NK-92 treated with Interleukin-12 subunit alpha and Interleukin-12 subunit beta, amount 100 ng/mL, for 24 hours (cell line): ENCODE results near the gene IL9.

ENCODE experiments used
- DNase-seq: peaks from one replicate; lab custom pipeline; 2025; lab: John Stamatoyannopoulos, UW

The IL9 gene

DNA sequence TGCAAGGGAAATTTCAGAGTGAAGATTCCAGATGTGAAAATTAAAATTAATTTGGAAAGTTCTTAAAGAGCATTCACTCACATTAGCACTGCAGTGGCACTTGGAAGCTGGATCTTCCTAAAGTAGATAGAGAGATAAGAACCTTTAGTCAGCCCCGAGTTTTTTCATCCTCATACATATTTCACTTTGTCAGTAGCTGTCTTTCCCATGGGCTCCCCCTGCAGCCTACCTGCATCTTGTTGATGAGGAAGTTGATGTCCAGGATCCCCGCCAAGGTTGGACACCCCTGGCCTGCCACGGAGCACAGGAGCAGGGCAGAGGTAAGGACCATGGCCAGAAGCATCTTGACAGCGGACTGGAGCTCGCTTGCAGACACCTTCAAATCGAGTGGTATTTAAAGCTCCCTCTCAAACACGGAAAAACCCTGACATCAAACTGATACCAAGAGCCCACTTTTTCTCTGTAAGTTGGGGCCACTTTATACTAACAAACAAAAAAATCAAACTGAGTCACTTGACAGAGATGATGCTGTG is at the start of gene IL9:
IL9 (minus strand) TSS at position 368 of the 533 bp plus-strand sequence; CDS start at position 343, 25 bp downstream.
- no peak for DNase-seq

DNA sequence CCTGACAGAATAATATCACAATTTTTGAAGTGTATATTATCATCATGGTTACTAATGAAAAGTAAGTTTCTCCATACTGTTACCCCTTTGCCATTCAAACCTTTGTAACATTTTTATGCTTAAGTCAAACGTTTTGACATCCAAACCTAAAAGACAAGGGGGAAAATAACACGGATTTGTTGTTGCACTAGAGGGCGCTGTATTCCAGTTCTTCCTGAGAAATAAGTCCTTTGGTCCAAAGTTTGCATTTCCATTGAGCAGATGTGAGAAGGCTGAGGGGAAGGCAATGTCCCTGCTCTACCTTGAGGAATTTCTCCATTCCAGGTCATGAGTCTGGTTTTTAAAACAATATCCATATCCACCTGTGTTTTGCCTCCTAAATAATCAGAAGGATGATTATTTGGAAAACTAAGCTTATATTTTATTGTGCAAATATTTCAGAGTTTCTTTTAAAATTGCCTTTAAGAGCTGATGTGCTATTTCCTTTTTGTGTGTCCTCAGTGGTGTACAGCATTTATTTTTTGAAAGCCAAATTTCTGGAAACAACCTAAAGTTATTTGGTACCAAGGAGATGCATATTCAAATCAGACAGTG is 49.4 kb upstream of the IL9 start:
- peak; percentile 1 for DNase-seq

DNA sequence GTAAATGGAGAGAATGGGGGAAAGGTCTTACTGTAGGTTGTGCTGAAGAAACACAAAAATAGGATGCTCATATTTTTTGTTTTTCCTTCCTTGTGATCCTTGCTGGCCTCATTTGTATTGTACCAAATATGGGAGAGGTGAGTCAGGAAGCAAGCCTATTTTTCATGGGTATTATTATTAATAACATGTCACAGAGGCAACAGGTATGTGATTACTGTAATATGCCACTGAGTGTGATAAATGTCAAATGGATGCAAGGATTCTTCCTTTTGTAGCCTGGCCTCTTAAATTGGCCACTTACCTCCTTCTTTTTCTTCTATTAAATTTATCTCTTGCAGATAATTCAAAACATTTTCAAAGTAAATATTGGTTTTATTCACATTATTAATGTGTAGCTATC is 48.9 kb upstream of the IL9 start:
- DNase-seq: no peak

DNA sequence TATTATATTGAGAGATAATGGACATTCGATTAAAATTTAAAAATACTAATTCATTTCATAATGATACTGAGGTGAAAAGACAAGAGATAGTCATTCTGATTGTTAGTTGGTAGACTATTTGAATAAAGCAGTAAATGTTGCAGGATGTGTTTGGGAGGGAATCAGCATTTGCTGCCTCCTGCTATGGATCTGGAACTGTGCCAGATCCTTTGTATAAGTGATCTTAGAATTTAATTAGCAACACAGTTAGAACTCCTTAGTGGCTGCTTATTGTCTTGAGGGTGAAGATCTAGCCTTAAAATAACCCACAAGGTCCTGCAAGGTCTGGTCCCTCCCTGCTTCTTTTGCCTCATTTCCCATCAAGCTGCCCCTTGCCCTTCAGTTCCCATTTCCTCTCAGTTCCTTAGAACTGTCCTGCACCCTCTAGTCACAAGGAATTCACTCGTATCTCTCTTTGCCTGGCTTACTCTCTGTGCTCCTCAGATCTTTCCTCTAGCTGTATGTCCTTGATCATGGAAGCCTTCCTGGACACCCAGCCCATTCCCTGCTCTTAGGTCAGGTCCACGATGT is 46.6 kb upstream of the IL9 start:
- no peak for DNase-seq

DNA sequence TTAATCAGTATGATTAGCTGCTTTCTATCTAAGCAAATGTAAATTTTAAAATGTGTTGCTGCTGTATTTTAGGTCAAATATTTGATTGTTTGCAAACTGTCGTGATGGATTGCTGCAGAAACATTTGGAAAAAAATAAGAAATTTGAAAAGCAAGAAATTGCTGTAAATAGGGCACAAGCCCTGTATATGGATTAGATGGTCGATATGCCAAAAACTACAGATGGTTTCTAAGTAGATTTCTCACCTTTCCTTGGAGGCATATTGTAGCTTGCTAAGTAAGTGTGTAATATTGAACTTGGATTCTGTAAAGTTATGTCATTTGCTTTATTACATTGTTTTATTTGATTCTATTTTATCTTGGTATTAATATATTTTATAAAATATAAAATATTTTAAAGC is 46.1 kb upstream of the IL9 start:
- no peak for DNase-seq

DNA sequence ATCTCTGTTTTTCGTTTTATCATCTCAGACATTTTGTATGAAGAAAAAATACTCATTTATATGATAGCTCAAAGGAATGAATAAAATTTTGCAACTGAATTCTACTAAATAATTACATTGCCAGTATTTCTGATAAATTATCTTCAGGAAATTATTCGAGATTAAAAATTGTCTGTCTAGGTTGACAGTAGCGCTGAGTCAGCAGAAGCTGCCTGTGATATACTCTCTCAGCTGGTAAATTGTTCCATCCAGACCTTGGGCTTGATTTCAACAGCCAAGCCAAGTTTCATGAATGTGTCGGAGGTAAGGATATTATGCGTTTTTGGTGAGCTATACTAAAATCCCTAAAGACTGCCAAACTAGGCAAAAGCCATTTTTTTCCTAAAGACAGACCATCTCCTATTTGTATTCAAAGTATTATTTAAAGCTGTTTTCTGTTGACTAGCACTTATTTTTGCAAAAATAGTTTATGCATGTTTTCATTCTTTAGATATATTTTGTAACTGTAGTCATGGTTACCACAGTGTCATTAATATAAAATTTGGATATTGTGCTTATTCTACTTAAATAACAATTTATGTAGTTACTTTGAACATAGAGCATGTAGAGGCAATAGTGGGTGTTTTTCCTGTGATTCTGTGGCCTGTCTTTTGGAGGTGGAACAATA is 41.7 kb upstream of the IL9 start:
- DNase-seq: no peak

DNA sequence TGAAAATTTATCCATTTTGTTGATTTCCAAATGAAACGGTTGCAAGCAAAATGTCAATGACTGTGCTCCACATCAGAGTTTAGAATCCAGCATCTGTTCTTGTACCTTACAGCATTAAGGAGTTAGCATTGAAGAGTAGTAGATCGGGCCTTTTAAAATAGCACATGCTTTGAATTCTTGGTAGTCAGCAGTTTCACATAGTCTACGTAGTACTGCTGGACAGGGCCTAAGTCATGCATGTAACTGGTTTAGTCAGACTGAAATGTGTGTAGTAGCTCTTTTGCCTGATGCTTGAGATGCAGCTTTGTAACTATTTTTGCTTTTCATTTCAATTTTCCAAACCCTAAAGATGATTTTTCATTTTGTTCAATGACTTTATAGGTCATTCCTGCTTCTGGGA is 39.3 kb upstream of the IL9 start:
- no peak for DNase-seq

DNA sequence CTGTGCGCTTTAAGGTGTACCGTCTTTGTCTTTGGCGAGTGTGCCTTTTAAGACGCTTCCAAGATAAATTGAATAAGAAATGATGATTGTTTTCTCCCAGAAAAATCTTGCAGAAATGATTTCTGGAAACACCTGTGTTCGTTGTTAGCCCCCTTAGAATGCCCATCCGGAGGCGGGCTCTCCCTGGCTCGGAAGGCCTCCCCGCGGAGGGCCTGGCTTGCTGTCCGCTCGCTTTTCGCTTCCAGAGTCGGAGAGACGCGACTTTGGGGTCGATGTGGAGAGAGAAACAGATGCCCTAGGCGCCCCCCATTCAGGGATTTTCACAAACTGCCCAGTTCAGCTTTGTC is 35.3 kb upstream of the IL9 start:
- no peak for DNase-seq

DNA sequence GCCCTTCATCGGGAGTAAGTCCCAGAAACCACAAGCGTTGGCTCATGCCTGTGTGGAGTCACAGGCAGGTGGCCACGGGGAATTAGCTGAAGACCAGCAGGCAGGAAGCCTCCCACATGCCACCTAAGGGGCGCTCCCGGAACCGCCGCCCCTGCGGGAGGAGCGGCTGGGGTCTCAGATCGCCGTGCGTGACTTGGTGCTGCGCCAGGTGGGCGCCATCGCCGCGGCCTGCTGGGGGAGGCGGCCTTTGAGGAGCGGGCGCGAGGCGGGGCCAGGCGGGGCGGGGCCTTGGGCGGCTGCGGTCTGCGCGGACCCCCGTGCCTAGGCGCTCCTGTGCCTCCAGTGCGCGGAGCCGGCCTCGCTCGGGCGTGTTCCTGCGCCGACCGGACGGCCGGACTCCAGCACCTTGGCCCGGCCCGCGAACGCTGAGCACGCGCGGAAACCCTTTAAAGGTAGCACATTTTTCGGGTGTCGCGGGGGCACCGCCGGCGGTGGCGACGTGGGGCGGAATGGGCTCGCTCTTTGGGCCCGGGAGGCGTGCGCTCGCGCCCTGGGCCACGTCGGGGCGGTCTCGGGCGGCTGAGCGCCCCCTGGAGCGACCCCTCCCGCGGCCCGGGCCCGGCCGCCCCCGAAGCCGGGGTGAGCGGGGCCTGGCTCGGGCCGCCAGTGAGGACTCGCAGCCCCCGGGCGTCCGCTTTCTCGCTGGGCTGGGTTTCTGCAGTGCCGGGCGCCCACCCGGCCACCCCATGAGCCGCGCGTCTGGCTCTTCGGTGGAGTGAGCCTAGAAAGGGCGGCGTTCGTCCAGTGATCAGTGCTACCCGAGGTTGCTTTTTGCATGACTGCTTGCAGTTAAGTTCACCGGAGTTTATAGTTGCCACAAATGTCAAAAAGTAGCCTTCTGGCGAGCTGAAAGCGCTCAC is 34.6 kb upstream of the IL9 start:
- no peak for DNase-seq

DNA sequence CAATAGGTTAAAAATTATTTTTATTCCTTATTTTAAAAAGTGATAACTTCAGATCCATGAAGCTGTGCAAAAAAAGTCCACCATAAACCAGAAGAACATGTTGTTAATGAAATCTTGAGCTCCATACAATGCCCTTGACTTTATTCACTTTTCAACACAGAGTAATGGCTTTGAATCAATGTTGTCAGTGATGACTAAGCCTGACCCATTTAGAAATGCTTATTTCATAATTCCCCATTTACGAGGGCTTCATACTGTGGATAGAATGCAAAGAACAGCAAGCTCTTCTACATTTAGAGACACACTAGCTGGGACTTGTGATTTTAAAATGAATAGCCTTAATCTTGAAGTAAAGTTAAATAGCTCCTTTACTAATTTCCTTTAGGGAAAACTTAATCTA is 25.7 kb upstream of the IL9 start:
- no peak for DNase-seq

DNA sequence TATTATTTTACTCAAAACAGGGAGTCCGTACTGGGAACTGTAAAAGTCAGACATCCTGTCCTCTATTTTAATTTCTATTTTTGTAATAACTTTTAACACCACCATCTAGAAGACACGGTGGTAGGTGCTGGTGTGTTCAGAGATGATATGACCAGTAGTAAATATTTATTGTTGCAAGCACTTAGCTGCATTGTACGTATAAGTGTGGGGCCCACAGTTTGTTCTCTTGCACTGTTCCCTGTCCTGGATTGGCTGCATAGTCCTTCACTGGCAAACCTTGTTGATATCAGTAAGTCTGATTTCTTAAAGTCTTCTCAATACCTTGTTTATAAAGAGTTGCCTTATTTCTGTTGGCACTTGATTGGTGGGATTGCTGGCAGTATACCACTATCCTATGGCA is 24.6 kb upstream of the IL9 start:
- no peak for DNase-seq

DNA sequence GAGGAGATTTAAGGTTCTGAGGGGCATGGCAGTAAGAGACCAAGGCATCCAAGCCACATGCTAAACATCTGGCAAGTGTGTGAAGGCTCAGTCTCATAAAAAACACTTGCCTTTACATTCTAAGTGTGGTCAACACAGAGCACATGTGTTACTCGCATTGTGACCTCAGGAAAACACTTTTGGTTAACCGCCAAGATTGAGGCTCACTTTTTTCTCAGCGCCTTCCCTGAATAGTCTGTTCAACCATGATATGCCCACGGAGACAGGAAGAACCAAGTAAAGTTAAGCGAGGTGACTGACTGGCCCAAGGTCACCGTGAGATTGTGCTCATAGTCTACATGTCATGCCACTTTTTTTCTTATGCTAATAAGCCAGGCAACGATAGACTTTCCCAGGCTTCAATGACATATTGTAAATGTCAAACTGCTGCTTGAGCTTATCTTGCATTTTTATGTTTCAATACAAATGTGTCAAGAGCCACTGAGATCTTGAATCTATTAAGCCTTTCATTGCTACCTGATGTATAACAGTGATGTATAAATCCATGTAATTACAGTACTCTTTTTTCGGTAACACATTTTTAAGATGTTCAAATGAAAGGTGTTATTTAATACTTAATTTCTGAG is 21.1 kb upstream of the IL9 start:
- peak; percentile 32 for DNase-seq

DNA sequence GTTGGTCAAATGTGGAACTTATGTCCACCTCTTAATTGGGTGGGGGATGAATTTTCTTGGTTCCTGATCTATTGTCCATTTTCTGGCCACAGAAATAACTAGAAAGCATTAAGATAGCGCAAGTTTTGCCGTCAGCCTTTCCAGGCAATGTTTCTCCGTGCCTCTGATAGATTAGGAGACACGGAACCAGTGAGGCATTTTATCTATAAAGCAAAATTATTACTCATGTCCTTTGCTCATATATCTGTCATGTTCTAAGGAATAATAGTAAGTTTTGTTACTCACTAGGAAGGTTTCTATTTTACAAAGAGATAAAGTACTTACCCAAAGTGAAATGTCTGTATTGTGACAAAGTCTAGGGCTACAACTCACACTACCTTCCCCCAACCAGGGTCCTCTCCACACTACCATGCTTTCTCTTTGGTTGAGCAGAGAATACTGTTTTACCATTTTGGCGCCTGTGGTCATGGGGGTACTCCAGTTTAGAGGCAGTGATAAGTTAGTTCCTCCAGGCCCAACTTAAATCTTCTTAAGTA is 19.9 kb upstream of the IL9 start:
- DNase-seq: no peak

DNA sequence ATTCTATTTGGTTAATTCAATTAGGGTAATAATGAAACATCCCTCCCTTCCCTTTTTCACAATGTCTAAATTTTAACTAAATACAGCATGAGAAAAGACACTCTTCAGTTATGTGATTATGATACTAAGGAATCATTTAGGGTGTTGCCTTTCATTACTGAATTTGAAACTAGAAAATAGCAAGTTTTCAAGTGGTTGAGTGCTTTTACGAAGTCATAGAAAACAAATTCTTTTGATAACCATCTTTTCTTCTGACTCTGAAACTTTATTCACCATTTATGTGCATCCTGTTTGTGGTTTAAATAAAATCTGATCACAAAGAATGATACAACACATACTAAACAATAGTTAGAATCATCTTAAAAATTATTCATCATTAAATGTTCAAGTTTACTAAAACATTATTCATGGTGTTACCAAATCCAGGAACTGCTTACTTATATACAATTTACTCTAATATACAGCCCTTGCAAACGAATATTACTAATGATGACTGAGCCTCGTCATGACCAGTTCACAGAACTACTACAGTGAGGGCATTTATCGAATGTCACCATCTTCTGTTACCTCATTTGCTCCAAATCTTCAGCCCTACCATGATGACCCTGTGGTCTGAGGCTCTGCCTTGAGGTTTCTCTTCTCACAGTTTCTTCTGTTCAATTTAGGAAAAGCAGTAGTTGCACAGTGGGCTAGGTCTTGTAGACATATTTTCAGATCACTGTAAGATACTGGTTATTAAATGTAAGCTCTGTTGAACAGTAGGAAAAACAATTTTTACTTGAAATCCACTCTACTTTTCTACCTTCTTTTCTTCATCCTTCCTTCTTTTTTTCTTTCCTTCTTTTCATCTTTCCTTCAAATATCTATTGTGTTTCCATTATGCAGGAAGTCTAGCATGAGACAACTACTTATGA is 18.3 kb upstream of the IL9 start:
- no peak for DNase-seq

DNA sequence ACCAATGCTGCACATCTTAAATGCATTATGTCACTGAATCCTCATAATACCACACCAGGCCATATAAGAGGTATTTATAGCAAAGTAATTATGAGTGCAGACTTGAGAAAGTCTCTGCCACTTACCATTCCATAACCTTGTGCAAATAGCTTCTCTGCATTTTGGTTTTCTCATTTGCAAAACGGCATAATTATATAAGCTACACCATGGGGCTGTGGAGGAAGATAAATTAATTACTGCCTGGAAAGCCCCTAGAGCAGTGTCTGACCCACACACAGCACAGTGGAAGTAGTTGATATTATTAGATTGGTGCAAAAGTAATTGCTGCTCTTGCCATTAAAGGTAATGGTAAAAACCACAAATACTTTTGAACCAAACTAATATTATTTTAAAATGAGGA is 9.5 kb upstream of the IL9 start:
- no peak for DNase-seq

DNA sequence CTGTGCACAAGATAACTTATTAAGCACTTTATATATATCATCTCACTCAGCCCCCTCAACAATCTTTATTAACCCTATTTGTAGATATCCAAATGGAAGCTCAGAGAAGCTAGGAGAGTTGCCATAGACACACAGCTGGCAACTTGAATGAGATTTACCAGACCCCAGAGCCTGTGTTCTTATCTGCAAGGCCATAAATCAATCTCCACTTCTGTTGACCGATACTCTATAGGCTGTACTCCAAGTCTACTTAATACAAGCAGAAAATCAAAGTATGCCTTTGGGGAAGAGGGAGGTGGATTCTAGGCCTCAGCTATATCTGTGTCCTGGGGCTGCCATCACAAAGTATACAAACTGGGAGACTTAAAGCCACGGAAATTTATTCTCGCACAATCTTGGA is 6.0 kb upstream of the IL9 start:
- no peak for DNase-seq

DNA sequence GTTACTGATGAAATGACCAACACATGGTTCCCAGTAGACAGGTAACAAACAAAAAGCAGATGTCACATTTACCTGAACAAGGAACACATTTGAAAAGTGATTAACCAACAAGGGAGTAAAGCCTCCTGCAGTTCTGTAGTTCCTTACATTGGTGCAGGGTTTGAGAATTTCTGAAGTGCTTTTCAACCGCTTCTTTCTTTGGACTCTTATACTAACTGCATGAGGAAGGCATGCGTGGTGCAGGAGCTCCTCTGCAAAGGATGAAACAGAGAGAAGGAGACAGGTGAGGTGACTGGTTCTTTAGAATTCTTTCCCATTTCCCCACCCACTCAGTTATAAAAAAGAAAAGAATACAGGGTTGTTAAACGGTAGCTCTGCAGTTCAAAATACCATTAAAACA is 4.6 kb upstream of the IL9 start:
- no peak for DNase-seq

DNA sequence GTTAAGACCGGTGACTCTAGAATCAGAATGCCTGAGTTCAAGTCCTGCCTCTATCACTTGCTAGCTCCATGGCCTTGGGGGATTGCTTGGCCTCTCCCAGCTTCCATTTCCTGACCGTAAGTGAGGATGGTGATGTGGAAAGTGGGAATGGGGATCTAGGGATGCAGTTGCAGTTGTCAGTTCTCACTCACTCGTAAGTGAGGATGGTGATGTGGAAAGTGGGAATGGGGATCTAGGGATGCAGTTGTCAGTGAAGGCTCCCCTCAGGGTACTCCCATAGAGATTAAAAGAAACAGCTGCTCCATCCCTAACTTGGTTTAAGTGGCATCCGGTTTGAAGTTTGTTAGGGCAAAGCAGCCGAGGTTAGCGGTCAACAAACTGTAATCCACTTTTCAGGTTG is 3.0 kb upstream of the IL9 start:
- no peak for DNase-seq

DNA sequence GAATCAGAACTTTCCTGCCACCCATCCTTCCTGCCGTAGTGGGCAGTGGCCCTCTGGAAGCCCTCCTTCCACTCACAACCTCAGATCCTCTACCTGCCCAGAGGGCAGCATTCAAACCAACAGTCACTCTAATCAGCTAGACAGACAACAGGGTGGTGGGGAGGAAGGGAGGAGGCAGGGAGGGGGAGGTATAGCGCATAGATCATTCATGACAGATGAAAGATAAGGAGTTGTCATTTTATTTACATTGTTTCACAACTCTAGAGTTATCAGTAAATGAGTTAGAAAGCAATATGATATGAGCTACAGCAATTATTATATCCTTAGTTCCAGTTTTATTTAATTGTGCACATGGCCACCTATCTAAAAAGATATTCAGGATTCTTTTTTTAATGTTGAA is 852 bp downstream of the IL9 start:
- no peak for DNase-seq

DNA sequence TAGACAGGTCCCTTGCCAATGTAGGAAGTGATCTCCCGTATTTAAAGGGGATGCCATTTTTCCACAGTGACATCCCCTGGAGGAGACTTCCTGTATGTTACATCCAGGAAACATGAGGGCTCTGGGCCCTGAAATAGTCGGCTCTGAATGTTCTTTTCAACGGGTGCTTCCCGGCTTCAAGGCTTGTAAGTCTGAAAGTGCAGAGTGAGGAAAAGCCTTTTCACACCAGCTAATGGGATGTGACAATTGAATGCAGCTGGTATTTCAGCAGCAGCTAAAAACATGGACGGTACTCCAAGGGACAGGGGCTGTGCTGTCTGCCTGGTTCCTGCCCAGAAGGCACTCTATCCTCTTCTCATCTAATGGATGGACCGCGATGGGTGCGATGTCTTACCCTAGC is 1.4 kb downstream of the IL9 start:
- no peak for DNase-seq

DNA sequence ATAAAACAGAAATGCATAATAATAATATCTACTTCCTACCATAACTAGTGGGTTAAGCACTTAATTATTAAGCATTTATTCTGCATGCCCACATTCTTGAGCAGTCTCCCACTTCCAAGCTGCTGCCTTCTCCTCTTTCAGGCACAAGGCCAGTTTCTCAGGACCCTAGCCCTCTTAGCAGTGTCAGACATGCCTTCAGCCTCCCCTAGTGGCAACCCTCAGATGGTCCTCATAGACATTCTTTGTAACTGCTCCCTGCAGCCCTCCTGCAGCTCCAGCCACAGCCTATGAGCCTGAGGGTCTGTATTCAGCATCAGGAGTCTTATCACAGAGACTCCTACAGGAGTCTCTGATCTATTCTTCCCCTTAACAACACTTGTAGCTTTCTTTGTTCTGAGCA is 3.9 kb downstream of the IL9 start:
- DNase-seq: no peak
